Measurements from ENCODE around the gene CNTN1. TPM values are rescaled to one million over a fixed set of nuclear protein-coding genes. Genes with fewer than 3 reads are reported as not detected.

CNTN1 gene
- under 1 TPM; 0.09 to 0.66 (median 0.26) TPM for total RNA-seq
- long read RNA-seq: 0 reads

- Histone ChIP-seq H3K27me3 (peaks cover 0 to 12% of the 10 kb centered on the region in 2 donors), H3K4me3 (peak within 1 kb of the TSS in 2 of 3 donors; percentile 24 to 27), H3K4me1 (peaks cover 0 to 7% (median 0%) of the 10 kb centered on the region in 4 donors), H3K27ac (no peak within 1 kb of the TSS), H3K9me3 (no peaks in the 10 kb centered on the region), H3K36me3 (no peaks in the 10 kb centered on the region)
- DNase-seq (peak in 2 of 3 donors; percentile 40 to 42), ATAC-seq (peak in 3 of 4 donors; percentile 22 to 43 (median 26))
- intact Hi-C loops (cut with DNase I): no loop called here
- TF ChIP-seq CTCF (IDR thresholded peaks at IDR 0.05) (no peak), POLR2A (IDR thresholded peaks at IDR 0.05) (no peak)
- WGBS (ENCODE audit: insufficient coverage, low coverage, low lambda C conversion rate, missing lambda C conversion rate): 5% methylated on average over 16 of the region's 31 CpGs
Observed at GRCh38 chr12:40691913-40692764, at the start of gene CNTN1. Gene CNTN1 (plus strand): TSS chr12:40692439.

DNA sequence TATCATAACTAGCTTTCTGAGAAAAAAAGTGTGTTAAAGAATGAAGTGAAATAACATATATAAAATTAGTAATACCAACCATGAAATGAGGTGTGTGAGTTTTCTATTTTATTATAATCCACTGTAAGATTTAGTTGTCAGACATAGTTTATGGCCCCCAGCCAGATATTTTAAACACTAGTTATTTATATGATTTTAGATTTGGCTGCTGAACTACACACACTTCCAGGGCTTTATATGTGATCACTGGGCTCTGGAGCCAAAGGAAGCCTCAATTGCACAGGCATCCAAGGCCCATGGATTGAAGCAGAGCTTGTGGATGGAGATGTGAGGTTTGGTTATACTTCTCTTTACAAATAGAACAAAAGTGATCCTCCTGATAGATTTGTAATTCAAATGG is 48.7 kb upstream of the CNTN1 start:
- Histone ChIP-seq H3K27me3 (no peaks in the 10 kb centered on the region), H3K27ac (no peak overlapping the region), H3K4me3 (no peak overlapping the region), H3K4me1 (no peaks in the 10 kb centered on the region), H3K9me3 (no peaks in the 10 kb centered on the region), H3K36me3 (no peaks in the 10 kb centered on the region)
- intact Hi-C loops (cut with DNase I): no loop called here
- TF ChIP-seq POLR2A (IDR thresholded peaks at IDR 0.05) (no peak), CTCF (IDR thresholded peaks at IDR 0.05) (no peak)
- no peak for ATAC-seq
- DNase-seq: no peak

DNA sequence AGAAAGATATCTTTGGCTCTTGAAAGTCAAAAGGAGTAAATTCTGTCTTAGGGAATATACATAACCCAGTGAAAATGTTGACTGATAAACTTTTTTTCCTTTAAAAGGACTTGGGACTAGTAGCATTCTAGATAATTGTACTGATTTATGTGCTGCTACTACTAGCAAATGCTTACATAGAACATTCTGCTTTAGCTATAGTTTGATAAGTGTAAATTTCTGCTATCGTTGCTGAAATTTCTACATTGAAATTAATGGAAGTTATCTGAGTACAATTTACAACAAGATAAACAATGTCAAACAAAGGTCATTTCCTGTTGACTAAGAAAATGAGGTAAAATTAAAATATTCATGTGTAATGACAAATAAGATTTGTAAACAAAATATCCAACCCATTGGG is 48.3 kb upstream of the CNTN1 start:
- Histone ChIP-seq H3K4me3 (no peak overlapping the region), H3K9me3 (no peaks in the 10 kb centered on the region), H3K4me1 (no peaks in the 10 kb centered on the region), H3K27me3 (no peaks in the 10 kb centered on the region), H3K36me3 (no peaks in the 10 kb centered on the region), H3K27ac (no peak overlapping the region)
- TF ChIP-seq POLR2A (IDR thresholded peaks at IDR 0.05) (no peak), CTCF (IDR thresholded peaks at IDR 0.05) (no peak)
- DNase-seq (no peak), ATAC-seq (no peak)
- intact Hi-C loops (cut with DNase I): no loop called here
- 47% methylated on average over 1 of the region's 1 CpG for WGBS (ENCODE audit: insufficient coverage, low coverage, low lambda C conversion rate, missing lambda C conversion rate)

GRCh38 chr12:40644708-40645107 is 47.5 kb upstream of the CNTN1 start:
- 40% methylated on average over 2 of the region's 2 CpGs for WGBS (ENCODE audit: insufficient coverage, low coverage, low lambda C conversion rate, missing lambda C conversion rate)
- TF ChIP-seq POLR2A (IDR thresholded peaks at IDR 0.05) (no peak), CTCF (IDR thresholded peaks at IDR 0.05) (no peak)
- no peaks in the 10 kb centered on the region for H3K27me3 ChIP-seq
- ATAC-seq (no peak), DNase-seq (no peak)
- intact Hi-C loops (cut with DNase I): no loop called here
- no peak overlapping the region for H3K27ac ChIP-seq
- H3K9me3 ChIP-seq: no peaks in the 10 kb centered on the region
- no peaks in the 10 kb centered on the region for H3K36me3 ChIP-seq
- no peak overlapping the region for H3K4me3 ChIP-seq
- no peaks in the 10 kb centered on the region for H3K4me1 ChIP-seq
